Smooth muscle cell of the brain vasculature (primary cell): Measurements from ENCODE around the gene TRIM44.
"Not testable (repeated sequence)": the region's sequence is repeated elsewhere in the genome, so short reads cannot be mapped to it uniquely, and the experiment has no call there.

Source experiments
- DNase-seq: peaks from one replicate; pipeline ENCODE4 v3.0.0-alpha.2; 2012; ENCODE audit warnings: low read depth, low spot score

TRIM44 gene

DNA sequence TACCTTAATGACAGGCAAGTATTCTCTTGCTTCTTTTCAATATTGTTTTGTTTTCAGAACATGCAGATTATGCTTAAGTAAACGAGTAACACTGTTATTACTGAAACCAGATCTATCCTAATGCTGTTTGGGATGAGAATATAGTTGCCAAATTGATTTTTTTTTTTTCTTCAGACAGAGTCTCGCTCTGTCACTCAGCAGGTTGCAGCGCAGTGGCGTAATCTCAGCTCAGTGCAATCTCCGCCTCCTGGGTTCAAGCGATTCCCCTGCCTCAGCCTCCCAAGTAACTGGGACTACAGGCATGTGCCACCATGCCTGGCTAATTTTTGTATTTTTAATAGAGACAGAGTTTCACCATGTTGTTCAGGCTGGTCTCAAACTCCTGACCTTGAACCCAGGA, 91.0 kb downstream of the TRIM44 start:
- not testable (repeated sequence) for DNase-seq

DNA sequence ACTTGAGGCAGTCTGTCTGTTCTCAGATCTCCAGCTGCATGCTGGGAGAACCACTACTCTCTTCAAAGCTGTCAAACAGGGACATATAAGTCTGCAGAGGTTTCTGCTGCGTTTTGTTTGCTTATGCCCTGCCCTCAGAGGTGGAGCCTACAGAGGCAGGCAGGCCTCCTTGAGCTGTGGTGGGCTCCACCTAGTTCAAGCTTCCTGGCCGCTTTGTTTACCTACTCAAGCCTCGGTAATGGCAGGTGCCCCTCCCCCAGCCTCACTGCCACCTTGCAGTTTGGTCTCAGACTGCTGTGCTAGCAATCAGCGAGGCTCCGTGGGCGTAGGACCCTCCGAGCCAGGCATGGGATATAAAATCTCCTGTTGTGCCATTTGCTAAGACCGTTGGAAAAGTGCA, 97.4 kb downstream of the TRIM44 start:
- not testable (repeated sequence) for DNase-seq

DNA sequence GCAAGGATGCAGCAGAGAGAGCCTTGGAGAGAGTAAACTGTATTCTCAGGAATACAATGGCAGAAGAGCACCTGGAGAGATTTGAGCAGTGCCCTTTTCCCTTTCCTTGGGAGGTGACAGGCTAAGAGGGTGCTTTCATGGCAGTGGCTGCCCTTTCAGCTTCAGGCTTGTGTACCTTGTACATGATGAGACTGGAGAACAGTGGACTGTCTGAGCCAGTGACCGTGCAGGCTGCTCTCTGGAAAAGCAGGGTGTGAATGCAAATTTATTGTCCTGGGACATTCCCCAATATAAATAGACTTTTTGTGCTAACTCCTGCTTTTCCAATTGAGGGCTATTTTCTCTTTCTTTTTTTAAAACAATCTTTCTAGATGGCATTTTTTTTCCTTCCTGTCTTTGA, 99.3 kb downstream of the TRIM44 start:
- DNase-seq = no peak

GRCh38 chr11:35763301-35763700, 100.7 kb downstream of the TRIM44 start:
- DNase-seq = no peak

GRCh38 chr11:35763765-35764164, 101.2 kb downstream of the TRIM44 start:
- DNase-seq = no peak

DNA sequence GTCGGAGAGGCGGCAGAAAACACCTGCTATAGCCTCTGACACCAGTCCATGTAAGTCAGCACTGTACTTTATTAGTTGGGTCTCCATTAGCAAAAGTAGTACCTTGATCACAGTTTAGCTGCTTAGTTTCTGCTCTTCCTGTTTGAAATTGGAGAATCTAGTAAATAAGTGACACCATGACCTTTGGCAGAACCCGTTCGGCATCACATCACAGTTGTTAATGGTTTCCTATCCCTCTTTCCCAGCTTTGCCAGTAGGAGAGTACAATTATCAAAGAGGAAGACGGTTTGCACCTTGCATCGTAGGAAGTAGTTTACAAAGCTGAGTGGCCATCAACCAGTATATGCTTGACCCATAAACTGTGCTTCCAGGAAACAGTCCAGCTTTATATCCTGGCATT, 101.8 kb downstream of the TRIM44 start:
- DNase-seq = no peak

- no peak for DNase-seq
Measured at GRCh38 chr11:35765211-35765610, 102.6 kb downstream of the TRIM44 start.

- DNase-seq = no peak
Measured at GRCh38 chr11:35766651-35767050, 104.1 kb downstream of the TRIM44 start.

DNA sequence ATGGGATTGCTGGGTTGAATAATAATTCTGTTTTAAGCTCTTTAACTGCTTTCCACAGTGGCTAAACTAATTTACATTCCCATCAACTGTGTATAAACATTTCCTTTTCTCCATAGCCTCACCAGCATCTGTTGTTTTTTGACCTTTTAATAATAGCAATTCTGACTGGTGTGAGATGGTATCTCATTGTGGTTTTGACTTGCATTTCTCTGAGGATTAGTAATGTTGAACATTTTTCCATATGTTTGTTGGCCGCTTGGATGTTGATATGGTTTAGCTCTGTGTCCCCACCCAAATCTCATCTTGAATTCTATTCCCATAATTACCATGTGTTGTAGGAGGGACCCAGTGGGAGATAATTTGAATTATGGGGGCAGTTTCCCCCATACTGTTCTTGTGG, 107.8 kb downstream of the TRIM44 start:
- not testable (repeated sequence) for DNase-seq

DNA sequence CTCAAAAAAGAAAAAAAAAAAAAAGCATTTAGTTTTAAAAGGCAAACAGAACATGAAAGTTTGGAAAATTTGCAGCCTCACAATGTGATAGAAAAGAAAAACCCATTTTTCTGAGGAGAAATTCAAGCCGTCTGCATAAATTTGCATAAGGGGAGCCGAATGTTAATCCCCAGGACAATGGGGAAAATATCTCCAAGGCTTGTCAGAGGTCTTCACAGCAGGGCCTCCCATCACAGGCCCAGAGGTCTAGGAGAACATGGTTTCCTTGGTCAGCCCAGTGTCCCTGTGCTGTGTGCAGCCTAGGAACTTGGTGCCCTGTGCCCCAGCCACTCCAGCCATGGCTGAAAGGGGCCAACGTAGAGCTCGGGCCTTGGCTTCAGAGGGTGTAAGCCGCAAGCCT, 109.1 kb downstream of the TRIM44 start:
- no peak for DNase-seq

DNA sequence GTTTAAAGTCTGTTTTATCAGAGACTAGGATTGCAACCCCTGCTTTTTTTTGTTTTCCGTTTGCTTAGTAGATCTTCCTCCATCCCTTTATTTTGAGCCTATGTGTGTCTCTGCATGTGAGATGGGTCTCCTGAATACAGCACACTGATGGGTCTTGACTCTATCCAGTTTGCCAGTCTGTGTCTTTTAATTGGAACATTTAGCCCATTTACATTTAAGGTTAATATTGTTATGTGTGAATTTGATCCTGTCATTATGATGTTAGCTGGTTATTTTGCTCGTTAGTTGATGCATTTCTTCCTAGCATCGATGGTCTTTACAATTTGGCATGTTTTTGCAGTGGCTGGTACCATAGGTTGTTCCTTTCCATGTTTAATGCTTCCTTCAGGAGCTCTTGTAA, 114.7 kb downstream of the TRIM44 start:
- DNase-seq = not testable (repeated sequence)

DNA sequence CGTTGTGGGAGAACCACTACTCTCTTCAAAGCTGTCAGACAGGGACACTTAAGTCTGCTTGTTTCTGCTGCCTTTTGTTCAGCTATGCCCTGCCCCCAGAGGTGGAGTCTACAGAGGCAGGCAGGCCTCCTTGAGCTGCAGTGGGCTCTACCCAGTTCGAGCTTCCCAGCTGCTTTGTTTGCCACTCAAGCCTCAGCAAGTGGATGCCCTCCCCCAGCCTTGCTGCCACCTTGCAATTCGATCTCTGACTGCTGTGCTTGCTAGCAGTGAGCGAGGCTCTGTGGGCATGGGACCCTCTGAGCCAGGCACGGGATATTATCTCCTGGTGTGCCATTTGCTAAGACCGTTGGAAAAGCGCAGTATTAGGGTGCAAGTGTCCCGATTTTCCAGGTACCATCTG, 116.4 kb downstream of the TRIM44 start:
- DNase-seq = not testable (repeated sequence)

GRCh38 chr11:35779409-35779808, 116.8 kb downstream of the TRIM44 start:
- no peak for DNase-seq

GRCh38 chr11:35780951-35781860, 118.6 kb downstream of the TRIM44 start:
- DNase-seq = no peak

DNA sequence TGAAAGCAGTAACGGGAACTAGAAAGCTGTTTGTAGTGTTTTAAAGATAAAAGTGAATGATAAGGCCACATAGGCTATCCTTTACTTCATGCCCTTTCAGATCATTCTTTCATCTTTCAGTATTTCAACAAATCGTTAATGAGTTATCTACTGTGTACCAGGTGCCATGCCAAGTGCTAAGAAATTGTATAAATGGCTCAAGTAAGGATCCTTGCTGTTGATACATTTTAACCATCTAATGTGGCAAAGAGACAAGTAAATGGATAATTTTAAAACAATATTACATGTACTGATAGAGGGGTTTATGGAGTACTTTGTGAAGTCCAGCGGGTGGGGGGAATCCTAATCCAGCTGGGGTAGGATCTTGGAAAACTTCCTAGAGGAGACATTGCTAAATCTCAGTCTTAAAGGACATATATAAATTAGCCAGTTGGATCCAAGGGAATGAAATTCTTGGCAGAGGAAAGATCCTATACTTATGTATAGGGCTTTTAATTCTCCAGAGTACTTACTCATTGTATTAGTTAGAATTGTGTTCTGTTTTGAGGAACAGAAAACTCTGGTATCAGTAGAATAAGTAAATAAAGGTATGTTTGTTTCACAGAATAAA, 119.4 kb downstream of the TRIM44 start:
- DNase-seq = no peak

DNA sequence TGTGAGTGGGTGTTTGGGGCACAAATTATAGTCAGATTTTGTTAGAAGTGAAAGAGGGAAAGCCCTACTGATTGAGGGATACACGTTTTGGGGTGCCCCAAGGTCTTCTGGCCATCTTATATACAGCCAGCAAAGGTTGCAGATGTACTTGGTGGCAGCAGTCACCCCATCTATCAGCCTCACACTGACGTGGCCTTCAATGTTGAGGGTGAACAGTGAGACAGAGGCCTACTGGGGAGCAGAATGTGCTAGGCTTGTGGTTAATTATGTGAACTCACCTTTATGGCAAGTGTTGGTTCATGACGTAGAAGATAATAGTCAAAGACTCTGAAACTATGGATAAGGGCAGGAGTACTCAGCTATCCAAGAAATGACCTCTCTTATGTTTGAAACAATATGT, 121.2 kb downstream of the TRIM44 start:
- DNase-seq = no peak

DNA sequence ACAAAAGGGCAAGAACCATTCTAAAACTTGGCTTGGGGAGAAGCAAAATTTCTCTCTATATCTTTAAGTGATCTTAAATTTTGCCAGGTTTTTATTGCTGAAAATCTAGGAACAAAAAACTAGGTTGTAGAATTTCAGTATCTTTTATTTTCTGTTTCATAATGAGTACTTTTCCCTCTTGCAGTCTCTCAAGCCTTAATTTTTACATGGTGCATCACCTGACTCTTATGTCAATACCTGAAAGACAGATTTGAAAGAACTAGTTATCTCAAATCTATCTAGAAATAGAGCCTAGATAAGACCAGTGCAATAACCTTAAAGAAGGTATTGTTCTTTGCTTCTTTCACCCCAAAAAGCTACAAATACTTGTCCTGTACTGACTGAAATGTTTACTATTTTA, 122.1 kb downstream of the TRIM44 start:
- DNase-seq = no peak

DNA sequence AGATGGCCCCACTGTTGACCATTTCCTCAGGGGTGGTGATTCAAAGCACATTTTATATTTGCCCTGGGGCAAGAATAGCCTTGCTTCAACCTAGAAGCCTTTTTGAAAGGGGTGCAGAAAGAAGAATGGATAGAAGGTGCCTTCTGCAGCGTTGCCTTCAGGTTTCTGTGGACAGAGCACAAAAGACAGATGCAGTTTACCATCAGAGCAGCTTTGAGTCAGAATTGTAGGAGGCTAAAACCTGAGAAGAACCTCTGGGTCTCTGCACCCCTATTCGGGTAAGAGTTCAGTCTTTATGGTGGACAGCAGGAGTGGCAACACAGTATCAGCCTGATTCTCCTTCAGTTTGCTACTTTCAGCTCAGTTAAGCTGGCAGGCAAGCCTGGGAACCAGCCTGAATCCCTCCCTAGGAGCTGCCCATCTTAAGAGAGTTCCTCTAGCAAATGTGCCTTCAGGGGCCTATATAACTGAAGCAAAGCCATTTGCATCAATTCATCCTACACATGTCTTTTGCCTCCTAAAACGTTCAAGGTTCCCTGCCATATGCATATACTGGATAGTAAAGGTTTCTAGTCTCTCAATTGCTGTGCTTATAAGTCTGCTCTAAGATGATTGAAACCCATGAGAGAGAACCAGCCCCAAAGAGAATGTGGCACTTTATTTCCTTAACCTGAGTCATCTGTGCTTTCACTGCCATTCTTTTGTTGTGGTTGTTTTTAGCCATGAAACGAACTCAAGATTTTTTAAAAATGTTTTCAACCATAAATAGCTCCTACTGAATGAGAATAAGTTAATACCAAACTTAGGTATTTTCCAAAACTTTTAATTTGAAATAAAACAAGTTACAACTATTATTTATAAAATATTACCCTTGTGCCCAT, 123.0 kb downstream of the TRIM44 start:
- DNase-seq = no peak

GRCh38 chr11:35786188-35786587, 123.6 kb downstream of the TRIM44 start:
- DNase-seq = no peak

GRCh38 chr11:35787013-35787504, 124.5 kb downstream of the TRIM44 start:
- DNase-seq = no peak

GRCh38 chr11:35787626-35788025, 125.1 kb downstream of the TRIM44 start:
- no peak for DNase-seq
